Metanephros (tissue), 2 donors: ENCODE results near the gene DRAM2. TPM values are rescaled to one million over a fixed set of nuclear protein-coding genes. Genes with fewer than 3 reads are reported as not detected.

Experiments used
- small RNA-seq: library from RNA; depleted of rRNA; stranded (forward); fragments of <200 nt; gene quantifications from one replicate; pipeline ENCODE3, GENCODE V24; 2014; ENCODE audit warnings: low replicate concordance
- total RNA-seq: library from RNA; depleted of rRNA; stranded (reverse); fragments of >200 nt; gene quantifications from one replicate; pipeline ENCODE4 v1.2.3, GENCODE V29; 2014

DRAM2 gene
- total RNA-seq, result 53.8 TPM

DNA sequence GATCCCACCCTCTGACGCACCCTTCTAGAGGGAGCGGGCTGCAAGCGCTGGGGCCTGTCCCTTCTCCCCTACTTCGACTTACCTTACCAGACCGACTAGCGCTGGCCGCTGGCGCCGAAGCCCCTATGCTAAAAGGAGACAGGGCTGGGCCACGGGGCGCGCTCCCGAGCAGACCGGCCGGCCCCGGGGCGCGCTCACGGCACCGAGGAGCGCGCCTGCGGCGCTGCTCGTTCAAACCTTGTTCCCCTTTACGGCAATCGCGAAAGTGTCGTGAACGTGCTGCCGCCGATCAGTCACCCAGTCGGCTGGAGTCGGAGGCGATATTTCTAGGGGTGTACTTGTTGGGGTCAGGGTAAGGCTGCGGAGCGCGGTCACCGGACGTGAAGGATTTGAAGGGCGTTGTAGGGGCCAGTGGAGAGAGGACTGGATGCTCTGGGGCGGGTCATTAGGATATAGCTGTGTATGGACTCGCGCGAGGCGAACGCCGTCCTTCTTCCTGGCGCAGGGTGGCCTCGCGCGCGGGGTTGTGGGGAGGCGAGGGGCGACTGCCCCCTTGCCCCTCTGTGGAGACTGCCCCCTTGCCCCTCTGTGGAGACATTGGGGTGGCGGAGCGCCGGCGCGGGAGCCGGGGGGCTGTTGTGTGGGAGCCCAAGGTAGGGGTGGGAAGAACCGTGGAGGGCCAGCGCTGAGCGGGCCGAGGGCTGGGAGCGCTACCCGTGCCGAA lies at the start of gene DRAM2, which contains the start of gene CEPT1:
DRAM2 (minus strand) TSS at position 138 of the 724 bp plus-strand sequence. CDS start 8,539 bp downstream, outside the sequence.
CEPT1 (plus strand) TSS at position 268 of the 724 bp plus-strand sequence. CDS start 7,492 bp downstream, outside the sequence.

Small RNAs within 50 kb of the gene (small RNA-seq; reads per million reads assigned to genes)
- not detected for gene AL355816.1

Other genes with a start within 250 kb of the DRAM2 start
- 10.0 TPM for gene LRIF1, start 176.2 kb downstream of the DRAM2 start, total RNA-seq
- 54.0 TPM for gene CEPT1, start 130 bp upstream of the DRAM2 start, total RNA-seq
- 17.2 TPM for gene DENND2D, start 60.6 kb upstream of the DRAM2 start, total RNA-seq
- gene CHI3L2, start 87.6 kb upstream of the DRAM2 start, total RNA-seq, result 0.70 TPM
- gene CHIA, start 150.8 kb upstream of the DRAM2 start, total RNA-seq, result not detected